Body of pancreas (tissue), 4 donors: Measurements from ENCODE around the gene RABEP1. TPM values are rescaled to one million over a fixed set of nuclear protein-coding genes. Genes with fewer than 3 reads are reported as not detected.

Experiments
- ATAC-seq: fragments of 150-250 bp; one replicate; pipeline ENCODE4 v1.9.1; 2016
- DNase-seq, 4 donors: peaks; one replicate each; pipeline ENCODE4 v3.0.0-alpha.2; 2019
- H3K27ac ChIP-seq, 4 donors: fragments of 200-600 bp; sonication (generic); 1 replicate in 3 of 4; 2 replicates in 1 of 4; pipeline versions ENCODE4 v1.5.1 to v1.6.1; 2016 to 2019; ENCODE audit warnings: mild to moderate bottlenecking in 1 of 4, mixed read lengths in 1 of 4, moderate library complexity in 1 of 4
- H3K27me3 ChIP-seq, 2 donors: fragments of 200-600 bp; sonication (generic); one replicate each; pipeline ENCODE4 v1.6.0; 2016; ENCODE audit warnings: mild to moderate bottlenecking in 1 of 2
- H3K36me3 ChIP-seq, 2 donors: fragments of 200-600 bp; sonication (generic); replicated peaks in 1 of 2; 2 replicates each; pipeline ENCODE4 v1.5.1; 2016; ENCODE audit warnings: low read depth in 2 of 2; ENCODE audit not compliant: insufficient read depth in 1 of 2
- H3K4me1 ChIP-seq: fragments of 200-600 bp; sonication (generic); one replicate; pipeline ENCODE4 v1.6.0; 2016
- H3K4me3 ChIP-seq, 2 donors: fragments of 200-600 bp; sonication (generic); 1 replicate in 1 of 2; 2 replicates in 1 of 2; pipeline ENCODE4 v1.5.1; 2016 to 2019
- H3K9me3 ChIP-seq, 3 donors: fragments of 200-600 bp; sonication (generic); 1 replicate in 2 of 3; 2 replicates in 1 of 3; pipeline ENCODE4 v1.5.1; 2016
- CTCF ChIP-seq, 7 experiments: fragments of 450-650 bp in 4 of 7; fragments of 200-600 bp in 3 of 7; sonication (generic) in 3 of 7; IDR thresholded peaks; one replicate each; pipeline ENCODE4 v1.5.1; 2016 to 2019; ENCODE audit warnings: antibody characterized with exemption in 7 of 7
- POLR2A ChIP-seq, 3 donors: fragments of 450-650 bp; IDR thresholded peaks; one replicate each; pipeline ENCODE4 v1.6.1; 2016; ENCODE audit warnings: antibody characterized with exemption in 3 of 3, mild to moderate bottlenecking in 2 of 3
- WGBS, 2 donors: methylation state at CpG; one replicate each; pipeline ENCODE4 v1.1.5; 2017; 5-methylcytosine and 5-hydroxymethylcytosine counted together
- intact Hi-C: fragments of 100-400 bp; cut with DNase I; formaldehyde crosslinking; loops from one replicate; pipeline ENCODE4 v1.15.1; 2023
- total RNA-seq, 2 donors: library from RNA; depleted of rRNA; stranded (reverse); fragments of >200 nt; gene quantifications; one replicate each; pipeline ENCODE4 v1.1.0, GENCODE V29; 2016

RABEP1 gene
- total RNA-seq, 2 donors from 2014 or later: 14.5 to 17.1 TPM

- no peak for TF ChIP-seq CTCF (IDR thresholded peaks at IDR 0.05)
- TF ChIP-seq POLR2A (IDR thresholded peaks at IDR 0.05): no peak
- Histone ChIP-seq H3K27me3 (no peaks in the 10 kb centered on the region), H3K4me1 (no peaks in the 10 kb centered on the region), H3K4me3 (no peak overlapping the region), H3K27ac (no peak overlapping the region), H3K36me3 (peaks cover 0 to 15% of the 10 kb centered on the region in 2 donors), H3K9me3 (no peaks in the 10 kb centered on the region)
- ATAC-seq (no peak), DNase-seq (no peak)
- WGBS, 2 donors: 86 to 92% methylated on average over 3 of the region's 3 CpGs
- intact Hi-C loops: no loop called here
Measured at GRCh38 chr17:5355421-5356129, 73.5 kb downstream of the RABEP1 start.

DNA sequence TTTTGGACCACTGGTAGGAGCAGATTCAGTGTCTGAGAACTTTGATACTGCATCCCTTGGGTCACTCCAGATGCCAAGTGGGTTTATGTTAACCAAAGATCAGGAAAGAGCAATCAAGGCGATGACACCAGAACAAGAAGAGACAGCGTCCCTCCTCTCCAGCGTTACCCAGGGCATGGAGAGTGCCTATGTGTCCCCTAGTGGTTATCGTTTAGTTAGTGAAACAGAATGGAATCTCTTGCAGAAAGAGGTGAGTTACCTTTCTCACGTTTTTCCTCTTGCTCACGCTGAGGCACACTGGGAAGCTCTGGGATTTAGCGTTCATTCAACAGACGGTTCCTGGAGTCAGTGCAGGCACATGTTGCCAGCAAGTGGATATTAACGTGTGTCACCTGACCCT is 79.3 kb downstream of the RABEP1 start:
- Histone ChIP-seq H3K4me1 (peaks cover 12% of the 10 kb centered on the region), H3K9me3 (no peaks in the 10 kb centered on the region), H3K27me3 (no peaks in the 10 kb centered on the region), H3K4me3 (no peak overlapping the region), H3K36me3 (peaks cover 0 to 8% of the 10 kb centered on the region in 2 donors), H3K27ac (no peak overlapping the region)
- 77 to 89% methylated on average over 8 to 9 of the region's 9 CpGs for whole genome bisulfite sequencing, 2 donors
- DNase-seq: no peak
- intact Hi-C loops: no loop called here
- ATAC-seq: no peak
- TF ChIP-seq POLR2A (IDR thresholded peaks at IDR 0.05) (no peak), CTCF (IDR thresholded peaks at IDR 0.05) (no peak)

DNA sequence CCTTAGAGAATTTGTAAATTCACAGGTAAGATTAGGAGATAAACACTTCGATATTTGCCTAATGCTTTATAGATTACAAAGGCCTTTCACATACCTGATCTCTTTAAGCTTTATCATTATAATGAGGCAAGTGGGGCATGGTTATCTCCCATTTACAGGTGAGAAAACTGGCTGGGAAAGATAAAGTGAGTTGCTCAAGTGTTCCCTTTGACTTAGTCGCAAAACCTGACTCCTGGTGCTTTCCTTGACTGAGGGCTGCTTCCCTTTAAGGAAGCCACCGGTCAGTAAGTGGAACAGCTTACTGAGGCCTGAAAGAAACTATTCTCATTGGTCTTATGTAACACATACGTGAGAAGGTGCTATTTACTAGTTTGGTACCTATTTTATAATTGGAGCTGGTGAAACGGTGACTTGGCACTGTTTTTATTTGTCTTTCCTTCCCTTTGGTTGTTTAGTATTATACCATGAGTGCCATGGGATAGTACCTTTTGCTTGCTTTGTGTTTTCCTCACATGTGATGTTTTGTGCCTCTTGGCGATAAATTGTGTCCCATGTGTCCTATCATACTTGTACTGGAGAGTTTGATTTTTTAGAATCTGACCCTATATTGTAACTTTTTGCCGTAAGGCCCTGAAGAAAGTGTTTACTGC is 80.2 kb downstream of the RABEP1 start:
- no peak overlapping the region for H3K4me3 ChIP-seq
- intact Hi-C loops: no loop called here
- peaks cover 12% of the 10 kb centered on the region for H3K4me1 ChIP-seq
- H3K9me3 ChIP-seq: no peaks in the 10 kb centered on the region
- ATAC-seq (no peak), DNase-seq (no peak)
- WGBS, 2 donors: 43% methylated on average over 7 of the region's 7 CpGs
- no peak for TF ChIP-seq CTCF (IDR thresholded peaks at IDR 0.05)
- no peak for TF ChIP-seq POLR2A (IDR thresholded peaks at IDR 0.05)
- H3K27ac ChIP-seq: no peak overlapping the region
- H3K36me3 ChIP-seq: peaks cover 0 to 8% of the 10 kb centered on the region in 2 donors
- H3K27me3 ChIP-seq: no peaks in the 10 kb centered on the region

DNA sequence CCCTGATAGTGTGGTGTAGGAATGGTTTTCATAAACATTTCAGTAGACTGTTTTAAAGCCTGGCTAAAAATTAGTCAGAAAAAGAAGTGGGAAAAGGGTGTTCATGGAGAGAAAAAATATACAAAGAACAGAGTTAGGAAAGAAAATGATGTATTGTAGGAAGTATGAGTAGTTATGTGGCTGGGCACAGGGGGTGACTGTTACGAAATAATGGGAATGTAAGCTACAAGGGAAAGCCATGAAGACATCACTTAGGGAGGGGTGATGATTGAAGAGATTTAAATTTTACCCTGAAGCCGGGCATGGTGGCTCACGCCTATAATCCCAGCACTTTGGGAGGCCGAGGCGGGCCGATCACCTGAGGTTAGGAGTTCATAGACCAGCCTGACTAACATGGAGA is 82.1 kb downstream of the RABEP1 start:
- ATAC-seq (no peak), DNase-seq (no peak)
- Histone ChIP-seq H3K27me3 (no peaks in the 10 kb centered on the region), H3K4me3 (no peak overlapping the region), H3K27ac (no peak overlapping the region), H3K9me3 (no peaks in the 10 kb centered on the region), H3K36me3 (peaks cover 0 to 11% of the 10 kb centered on the region in 2 donors), H3K4me1 (peaks cover 12% of the 10 kb centered on the region)
- intact Hi-C loops: no loop called here
- 84 to 86% methylated on average over 6 of the region's 6 CpGs for WGBS, 2 donors
- no peak for TF ChIP-seq CTCF (IDR thresholded peaks at IDR 0.05)
- TF ChIP-seq POLR2A (IDR thresholded peaks at IDR 0.05): no peak

- Histone ChIP-seq H3K36me3 (peaks cover 0 to 11% of the 10 kb centered on the region in 2 donors), H3K9me3 (no peaks in the 10 kb centered on the region), H3K27me3 (no peaks in the 10 kb centered on the region), H3K27ac (no peak overlapping the region), H3K4me1 (peaks cover 12% of the 10 kb centered on the region), H3K4me3 (no peak overlapping the region)
- DNase-seq: no peak
- intact Hi-C loops: no loop called here
- ATAC-seq: no peak
- TF ChIP-seq CTCF (IDR thresholded peaks at IDR 0.05): no peak
- TF ChIP-seq POLR2A (IDR thresholded peaks at IDR 0.05): no peak
Measured at GRCh38 chr17:5364696-5365095, 82.6 kb downstream of the RABEP1 start.
